Right hindlimb (tissue), 1 donor: ENCODE measurements around the gene MAP3K6.

ENCODE experiments used
- DNase-seq: peaks from one replicate; pipeline ENCODE4 v3.0.0-alpha.2; 2018

MAP3K6 gene

DNA sequence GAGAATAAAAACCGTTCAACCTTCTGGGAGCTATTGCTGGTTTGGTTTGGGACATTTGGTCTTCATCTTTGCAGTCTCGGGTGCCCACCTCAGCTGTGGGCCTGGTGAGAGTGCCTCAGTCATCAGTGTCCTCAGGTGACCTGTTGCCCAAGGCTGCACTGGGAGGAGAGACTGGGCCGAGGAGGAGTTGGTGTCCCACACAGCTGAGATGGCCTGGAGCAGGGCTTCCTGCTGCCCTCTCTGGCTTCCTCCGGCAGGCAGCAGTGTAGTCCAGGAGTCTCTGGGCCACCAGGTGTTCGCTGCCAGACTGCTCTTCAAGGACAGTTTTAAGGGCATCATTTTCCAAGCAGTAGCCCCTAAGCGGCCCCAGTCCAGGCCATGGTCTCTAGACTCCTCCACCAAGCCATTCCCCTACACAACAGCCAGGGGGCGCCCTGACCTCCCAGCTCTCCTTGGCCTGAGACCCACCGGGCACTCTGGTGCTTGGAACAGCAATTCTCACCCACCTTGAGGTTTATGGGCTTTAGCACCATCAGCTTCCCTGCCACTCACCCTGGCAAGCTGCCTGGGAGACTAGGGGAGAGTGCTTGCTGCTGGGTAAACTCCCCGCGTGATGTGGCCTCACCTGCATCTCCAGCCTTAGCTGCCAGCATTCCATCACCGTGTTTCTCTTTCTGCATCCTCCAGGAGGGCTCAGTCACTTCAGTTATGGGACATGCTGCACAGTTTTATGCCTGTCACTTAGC is 34.1 kb downstream of the MAP3K6 start:
- no peak for DNase-seq

DNA sequence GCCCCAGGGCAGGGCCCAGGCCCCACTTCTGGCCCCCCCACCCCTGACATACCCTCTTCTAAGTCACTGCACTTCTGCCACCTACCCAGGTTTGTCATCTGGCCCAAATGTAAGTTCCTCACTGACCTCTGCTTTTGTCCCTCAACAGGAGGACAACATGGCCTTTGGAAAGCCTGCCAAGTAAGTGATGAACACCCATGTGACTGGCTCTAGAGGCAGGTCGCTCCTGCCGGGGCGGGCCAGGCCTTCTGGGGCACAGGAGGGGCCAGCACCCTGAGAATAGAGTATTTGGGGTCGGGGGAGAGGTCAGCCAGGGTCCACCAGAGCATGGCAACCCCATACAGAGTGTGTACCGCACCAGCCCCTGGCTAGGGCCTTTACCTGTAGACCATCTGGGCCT is 34.8 kb downstream of the MAP3K6 start:
- no peak for DNase-seq

DNA sequence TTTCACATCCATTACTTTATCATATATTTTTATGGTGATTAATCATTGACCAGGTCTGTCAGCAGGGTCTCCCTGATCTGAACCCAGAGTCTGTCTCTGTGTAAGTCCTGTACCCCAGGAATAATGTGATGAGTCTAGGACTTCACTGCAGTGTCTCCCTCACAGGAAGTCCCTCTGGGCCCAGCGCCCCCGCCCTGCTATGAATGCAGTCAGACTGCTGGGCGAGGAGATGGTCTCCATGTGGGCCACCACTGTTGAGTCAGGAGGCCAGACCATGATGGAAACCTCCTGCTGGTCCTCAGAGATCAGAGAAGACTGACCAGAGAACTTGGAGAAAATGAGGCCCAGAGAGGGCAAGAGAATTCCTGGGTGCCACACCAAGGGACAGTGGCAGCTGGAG is 35.3 kb downstream of the MAP3K6 start:
- DNase-seq: no peak

DNA sequence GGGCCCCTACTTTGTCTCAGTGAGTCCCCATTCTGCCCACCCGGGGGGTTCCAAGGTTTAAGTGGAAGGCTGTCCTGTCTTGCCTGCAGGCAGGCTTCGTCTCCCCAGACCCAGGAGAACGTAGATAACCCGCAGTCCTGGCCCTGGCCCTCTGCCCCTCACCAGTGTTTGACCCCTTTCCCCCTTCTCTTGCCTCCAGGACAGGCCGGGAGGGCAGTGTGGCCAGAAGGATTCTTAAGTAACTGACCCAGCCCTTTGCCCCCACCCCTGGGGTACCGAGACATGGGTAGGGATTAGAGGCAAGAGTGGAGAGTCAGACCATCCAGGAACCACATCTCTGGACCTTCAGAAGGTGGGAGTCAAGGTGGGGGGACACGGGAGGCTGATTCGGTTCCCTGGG is 36.0 kb downstream of the MAP3K6 start:
- DNase-seq: no peak

DNA sequence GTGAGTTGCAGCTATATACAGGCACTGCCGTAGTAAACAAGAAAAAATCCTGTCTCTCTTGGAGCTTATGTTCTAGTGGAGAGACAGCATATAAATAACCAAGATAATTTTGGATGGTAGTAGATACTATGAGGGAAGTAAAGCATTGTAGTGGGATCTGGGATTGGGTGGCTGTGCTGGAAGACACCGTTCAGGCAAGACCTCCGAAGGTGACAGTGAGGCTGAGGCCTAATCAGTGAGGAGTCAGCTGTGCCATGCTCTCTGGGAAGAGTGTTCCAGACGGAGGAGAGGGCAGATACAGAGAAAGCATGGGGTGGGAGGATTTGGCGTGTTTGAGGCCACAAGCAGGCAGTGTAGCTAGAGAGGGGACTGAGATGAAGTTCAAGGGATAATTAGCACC is 38.8 kb downstream of the MAP3K6 start:
- DNase-seq: no peak

DNA sequence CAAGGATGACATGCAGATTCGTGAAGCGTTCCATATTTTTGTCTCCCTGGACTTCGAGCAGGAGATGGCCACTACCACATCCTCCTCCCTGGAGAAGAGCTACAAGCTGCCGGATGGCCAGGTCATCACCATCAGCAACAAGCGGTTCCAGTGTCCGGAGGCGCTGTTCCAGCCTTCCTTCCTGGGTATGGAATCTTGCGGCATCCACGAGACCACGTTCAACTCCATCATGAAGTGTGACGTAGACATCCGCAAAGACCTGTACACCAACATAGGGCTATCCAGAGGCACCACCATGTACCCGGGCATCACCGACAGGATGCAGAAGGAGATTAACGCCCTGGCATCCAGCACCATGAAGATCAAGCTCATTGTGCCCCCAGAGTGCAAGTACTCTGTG is 41.5 kb downstream of the MAP3K6 start:
- DNase-seq: no peak

DNA sequence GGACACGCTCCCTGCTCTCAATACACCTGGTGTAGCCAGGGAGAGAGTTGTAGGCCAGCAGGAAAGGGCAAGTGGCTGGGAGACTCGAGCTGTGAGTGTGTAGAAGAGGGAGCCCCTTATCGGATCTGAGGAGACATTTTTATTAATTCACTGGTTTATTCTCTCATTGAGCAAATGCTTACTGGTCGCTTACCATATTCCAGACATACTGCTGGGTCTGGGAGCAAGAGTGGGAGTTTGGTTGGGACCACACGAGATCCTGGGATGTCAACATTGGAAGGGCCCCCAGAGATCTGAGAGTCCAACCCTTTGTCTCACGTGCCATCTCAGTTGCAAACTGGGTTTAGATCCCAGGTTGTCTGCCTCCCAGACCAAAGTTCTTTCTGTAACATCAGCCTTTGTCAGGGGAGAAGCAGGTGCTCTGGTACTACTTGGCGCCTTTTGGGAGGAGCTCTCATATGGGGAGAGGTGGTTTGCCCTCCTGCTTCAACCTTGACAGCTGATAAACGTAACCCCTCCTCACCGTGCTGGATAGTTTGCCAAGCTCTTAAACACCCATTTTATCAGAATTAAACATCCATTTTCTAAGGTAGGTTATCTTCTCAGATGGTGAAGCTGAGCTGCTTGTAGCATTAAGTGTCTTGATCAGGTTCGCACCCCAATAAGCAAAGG is 44.1 kb downstream of the MAP3K6 start:
- no peak for DNase-seq

DNA sequence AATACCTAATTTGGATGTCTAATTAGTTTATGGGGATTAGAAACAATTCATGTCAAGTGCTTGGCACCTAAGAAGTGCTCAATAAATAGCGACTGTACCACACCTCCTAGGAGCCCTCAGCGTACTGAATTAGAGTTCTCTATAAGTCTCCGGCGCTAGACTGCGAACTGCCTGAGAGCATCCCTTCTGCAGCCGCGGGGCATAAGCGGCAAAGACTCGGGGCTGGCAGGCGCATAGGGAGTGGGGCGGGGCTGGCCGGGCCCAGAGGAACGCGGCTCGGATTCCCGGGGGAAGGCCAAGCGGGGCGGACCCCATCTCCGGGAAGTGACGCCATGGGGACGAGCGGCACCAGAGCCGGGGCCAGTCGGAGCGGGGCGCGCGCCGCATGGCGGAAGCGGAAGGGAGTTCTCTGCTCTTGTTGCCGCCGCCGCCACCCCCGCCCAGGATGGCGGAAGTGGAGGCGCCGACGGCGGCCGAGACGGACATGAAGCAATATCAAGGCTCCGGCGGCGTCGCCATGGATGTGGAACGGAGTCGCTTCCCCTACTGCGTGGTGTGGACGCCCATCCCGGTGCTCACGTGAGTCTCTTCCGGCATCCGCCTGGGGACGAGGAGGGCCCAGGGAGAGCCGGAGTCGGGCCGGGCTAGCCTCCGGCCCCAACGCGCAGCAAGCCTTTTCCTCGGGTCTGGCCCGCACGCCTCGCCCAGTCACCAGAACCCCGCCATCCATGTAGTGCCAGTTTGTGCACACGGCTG is 44.8 kb downstream of the MAP3K6 start, which contains the start of gene TMEM222:
Gene TMEM222, plus strand, starts transcription at position 351 of the 756 bp plus-strand sequence. Its CDS starts 35 bp downstream, at position 386.
- DNase-seq: peak; percentile 97

DNA sequence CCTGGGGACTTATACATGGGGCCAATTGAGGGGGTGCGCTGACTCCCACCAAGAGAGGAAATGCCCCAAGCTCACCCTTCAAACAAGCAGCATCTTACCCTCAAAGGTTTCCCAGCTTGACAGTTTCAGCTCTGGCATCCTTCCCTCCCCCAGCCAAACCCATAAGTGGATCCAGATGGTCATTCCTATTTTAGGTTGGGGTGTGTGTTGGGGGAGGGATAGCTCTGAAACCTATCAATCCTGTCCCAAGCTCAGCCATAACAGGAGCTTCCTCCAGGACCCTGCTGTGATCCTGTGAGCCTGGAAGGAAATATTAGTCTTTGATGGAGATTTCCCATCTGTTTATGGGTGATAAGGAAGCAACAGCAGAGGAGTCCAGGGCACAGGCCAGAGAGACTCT is 48.2 kb downstream of the MAP3K6 start:
- DNase-seq: no peak

DNA sequence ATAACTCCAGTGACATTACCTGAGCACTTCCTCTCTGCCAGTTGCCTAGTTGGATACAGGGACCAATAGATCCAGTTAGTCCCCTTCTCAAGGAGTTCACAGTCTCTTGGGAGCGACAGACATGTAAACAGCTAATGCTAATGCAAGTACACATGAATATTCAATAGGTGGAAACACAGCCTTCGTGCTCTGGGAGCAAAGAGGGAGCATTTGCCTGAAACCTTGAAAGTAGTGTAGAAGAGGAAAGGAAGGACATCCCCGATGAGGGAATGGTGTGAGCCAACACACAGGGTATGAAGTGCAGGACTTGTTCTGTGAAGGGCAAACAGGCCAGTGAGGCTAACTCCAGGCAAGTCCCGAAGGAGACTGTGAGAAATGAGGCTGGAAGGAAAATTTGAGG is 48.6 kb downstream of the MAP3K6 start:
- DNase-seq: no peak

DNA sequence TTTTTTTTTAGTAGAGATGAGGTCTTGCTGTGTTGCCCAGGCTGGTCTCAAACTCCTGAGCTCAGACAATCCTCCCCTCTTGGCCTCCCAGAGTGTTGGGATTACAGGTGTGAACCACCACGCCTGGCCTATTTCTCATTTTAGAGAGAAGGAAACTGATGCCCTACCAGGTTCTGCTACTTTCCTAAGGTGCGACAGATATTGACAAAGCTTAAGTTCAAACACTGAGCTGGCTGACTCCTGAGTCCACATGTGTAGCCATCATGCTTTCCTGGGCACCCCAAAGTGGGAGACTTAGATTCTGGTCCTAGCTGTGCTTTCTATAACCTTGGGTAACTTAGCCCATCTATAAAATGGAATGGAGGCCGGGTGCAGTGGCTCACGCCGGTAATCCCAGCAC is 49.9 kb downstream of the MAP3K6 start:
- no peak for DNase-seq

DNA sequence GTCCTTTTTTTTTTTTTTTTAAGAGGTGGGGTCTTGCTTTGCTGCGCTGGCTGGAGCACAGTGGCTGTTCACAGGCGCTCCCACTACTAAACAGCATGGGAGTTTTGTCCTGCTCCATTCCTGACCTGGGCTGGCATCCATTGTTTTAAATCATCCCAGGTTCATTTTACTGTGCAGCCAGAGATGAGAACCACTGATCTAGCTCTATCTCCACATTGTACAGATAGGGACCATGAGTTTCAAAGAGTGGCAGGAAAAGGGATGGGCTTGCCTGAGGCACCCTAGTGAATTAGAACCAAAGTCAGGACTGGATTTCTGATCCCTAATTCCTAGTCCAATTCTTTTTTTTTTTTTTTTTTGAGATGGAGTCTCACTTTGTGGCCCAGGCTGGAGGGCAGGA is 52.0 kb downstream of the MAP3K6 start:
- DNase-seq: no peak

DNA sequence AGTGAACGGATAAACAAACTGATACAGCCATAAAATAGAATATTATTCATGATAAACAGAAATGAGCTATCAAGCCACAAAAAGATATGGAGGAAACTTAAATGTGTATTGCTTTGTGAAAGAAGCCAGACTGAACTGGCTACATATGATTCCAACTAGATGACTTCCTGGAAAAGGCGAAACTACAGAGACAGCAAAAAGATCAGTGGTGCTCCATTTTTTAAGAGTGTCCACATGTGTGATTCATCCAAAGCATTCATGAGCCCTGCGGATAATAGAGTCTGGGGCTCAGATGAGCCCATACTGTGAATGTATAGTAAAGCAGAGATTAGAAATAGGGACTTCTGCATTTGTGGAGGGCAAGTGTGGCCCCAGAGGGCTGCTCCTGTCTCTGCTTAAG is 52.6 kb downstream of the MAP3K6 start:
- DNase-seq: no peak

DNA sequence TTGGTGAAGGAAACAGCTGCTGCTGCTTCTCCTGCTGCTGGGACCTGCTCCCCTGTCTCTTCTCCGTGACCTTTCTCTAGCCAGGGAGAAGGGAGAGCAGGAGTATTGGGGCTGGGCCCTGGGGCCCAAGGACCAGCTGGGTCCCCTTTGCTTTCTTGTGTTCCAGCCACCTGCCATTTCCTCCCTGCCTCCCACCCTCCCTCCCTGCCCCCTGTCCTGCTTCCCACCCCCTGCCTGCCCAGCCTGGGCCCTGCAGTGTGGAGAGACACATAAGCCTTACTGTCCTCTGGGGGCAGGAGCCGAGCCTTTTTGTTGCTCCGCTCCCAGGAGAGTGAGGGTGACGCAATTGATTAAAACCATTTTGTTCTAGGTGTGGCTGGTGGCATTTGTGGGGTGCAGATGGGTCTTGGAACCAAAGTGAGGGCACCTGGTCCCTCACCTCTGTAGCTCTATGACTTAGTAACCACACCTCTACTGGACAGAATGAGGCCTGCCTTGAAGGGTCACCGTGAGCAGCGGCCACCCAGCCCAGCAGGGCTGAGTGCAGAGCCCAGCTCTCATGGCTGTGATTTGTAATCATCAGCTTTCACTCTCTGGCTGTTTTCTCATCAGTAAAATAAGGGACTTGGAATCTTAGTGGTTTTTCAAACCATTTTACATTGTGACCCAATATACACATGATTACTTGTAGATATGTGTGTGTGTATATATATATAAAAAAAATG is 58.7 kb downstream of the MAP3K6 start:
- DNase-seq: no peak

DNA sequence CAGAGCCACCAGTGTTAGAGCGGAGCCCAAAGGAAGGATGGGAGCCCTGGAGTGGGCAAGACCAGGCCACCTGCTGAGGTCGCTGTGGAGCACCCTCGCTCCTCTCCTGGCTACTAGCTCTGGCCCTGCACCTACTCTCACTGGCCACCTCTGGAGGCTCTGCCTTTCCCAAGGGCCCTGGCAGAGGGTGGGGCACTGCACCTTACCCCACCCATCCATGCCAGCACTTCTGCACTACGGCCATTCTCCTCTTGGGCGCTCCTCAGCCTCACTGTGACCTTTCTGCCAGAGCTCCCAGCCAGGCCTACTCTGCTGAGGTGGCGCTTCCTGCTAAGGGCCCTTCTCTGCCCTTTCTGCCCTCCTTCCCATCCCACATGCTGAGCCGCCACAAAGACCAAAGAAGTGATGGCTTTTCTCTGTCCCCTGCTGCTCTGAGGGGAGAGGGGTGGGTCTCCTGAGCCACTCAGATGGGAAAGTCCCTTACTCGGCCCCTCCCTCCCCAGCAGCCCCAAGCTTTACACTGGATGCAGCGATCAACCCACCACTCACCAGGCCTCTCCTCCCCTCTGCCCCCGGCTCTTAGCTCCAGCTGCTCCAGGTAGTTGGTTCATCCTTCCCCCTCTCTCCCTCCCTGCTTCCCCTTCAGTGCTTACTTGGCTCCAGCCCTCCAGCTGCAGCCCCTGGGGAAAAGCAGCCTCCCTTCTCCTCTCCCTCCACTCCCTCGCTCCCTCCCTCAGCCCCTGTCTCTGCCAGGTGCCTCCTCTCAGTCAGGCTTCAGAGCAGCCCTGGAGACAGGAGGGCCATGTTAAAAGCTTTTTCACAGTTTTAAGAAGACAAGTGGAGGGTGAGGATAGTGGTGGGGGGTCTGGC is 59.6 kb downstream of the MAP3K6 start:
- DNase-seq: peak; percentile 56

DNA sequence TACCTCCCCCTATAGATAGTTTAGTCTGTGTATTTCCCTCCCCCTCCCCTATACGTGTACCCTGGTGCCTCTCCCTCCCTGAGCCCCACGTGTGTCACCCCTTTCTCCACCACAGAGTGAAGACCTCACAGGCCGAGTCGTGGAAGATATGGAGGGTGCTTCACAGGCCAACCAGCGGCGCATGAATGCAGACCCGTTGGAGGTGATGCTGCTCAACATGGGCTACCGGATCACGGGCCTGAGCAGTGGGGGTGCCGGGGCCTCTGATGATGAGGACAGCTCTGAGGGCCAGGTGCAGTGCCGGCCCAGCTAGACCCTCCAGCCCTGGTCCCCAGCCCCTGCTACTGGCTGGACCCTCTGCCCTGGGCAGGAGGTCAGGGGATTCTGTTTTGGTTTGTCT is 60.7 kb downstream of the MAP3K6 start:
- no peak for DNase-seq
